GM12801 (cell line): ENCODE measurements around the gene RARG.

ENCODE experiments used
- TF ChIP-seq, protein P1 (sequence below): IDR thresholded peaks from one replicate; pipeline ENCODE4 v1.5.1; 2011; ENCODE audit warnings: control low read depth; ENCODE audit not compliant: insufficient read length; ENCODE audit errors: extremely low read depth

RARG gene

DNA sequence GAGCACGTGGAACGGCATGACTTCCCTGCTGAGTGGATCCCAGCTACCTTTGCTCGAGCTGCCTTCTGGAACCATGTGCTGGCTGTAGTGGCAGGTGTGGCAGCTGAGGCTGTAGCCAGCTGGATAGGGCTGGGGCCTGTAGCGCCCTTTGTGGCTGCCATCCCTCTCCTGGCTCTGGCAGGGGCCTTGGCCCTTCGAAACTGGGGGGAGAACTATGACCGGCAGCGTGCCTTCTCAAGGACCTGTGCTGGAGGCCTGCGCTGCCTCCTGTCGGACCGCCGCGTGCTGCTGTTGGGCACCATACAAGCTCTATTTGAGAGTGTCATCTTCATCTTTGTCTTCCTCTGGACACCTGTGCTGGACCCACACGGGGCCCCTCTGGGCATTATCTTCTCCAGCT lies 21.3 kb upstream of the RARG start:
- TF ChIP-seq, protein P1, sequence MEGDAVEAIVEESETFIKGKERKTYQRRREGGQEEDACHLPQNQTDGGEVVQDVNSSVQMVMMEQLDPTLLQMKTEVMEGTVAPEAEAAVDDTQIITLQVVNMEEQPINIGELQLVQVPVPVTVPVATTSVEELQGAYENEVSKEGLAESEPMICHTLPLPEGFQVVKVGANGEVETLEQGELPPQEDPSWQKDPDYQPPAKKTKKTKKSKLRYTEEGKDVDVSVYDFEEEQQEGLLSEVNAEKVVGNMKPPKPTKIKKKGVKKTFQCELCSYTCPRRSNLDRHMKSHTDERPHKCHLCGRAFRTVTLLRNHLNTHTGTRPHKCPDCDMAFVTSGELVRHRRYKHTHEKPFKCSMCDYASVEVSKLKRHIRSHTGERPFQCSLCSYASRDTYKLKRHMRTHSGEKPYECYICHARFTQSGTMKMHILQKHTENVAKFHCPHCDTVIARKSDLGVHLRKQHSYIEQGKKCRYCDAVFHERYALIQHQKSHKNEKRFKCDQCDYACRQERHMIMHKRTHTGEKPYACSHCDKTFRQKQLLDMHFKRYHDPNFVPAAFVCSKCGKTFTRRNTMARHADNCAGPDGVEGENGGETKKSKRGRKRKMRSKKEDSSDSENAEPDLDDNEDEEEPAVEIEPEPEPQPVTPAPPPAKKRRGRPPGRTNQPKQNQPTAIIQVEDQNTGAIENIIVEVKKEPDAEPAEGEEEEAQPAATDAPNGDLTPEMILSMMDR: no peak

DNA sequence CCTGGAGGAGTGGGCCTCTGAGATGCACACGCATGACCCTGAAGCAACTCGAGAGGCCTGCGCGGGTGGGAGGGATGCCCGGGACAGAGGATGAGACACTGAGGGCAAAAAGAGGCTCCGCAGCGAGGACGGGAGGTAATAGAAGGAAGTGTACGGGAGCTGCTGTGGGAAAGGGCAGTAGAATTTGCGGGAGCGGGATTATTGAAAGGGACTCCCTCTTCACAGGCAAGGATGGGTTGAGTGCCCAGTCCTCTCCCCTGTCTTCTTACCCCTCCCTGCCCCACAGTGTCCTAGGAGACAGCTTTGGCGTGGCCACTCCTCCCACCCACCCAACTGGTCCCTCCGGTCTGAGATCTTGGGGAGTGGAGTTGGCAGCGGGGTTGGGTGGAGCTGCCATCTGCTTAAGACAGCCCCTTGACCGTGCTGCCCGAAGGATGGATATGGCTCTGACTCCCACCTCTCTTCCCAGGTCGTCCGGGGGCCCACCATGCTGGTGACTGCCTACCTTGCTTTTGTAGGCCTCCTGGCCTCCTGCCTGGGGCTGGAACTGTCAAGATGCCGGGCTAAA lies 20.4 kb upstream of the RARG start:
- TF ChIP-seq, protein P1: no peak

DNA sequence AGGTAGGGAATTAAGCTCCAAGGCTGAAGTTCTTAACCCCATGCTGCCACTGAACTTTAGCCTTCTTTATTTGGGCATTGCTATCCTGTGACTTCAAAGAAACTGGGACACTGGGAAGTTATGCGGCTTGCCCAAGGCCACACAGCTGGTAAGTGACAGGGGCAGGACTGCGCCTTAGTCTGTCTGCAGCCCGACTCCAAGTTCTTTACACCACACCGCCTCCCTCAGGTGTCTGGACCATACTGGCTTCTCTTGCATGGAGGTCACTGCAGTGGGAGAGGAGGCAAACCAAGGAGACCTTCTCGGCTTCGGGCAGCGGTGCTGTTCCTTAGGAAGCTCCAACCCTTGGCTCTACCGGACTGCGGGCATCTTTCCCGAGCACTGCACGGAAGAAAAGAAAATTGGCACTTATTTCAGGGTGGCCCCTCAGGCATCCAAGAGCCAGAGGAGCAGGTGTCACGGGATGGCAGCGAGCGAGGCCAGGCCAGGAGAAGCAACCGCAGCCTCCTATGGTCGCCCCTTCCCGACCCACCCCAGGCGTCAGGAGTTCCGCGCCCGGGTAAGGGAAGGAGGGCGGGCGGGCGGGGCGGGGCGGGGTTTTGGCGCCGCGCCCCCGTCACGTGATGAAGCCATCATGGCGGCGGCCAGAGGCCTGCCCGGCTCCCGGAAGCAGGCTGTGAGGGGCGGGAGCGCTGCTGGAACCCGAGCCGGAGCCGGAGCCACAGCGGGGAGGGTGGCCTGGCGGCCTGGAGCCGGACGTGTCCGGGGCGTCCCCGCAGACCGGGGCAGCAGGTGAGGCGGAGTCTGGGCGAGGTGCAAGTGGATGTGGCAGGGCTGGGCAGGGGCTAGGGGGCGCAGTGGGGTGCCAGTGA lies 19.7 kb upstream of the RARG start:
- TF ChIP-seq, protein P1: no peak

DNA sequence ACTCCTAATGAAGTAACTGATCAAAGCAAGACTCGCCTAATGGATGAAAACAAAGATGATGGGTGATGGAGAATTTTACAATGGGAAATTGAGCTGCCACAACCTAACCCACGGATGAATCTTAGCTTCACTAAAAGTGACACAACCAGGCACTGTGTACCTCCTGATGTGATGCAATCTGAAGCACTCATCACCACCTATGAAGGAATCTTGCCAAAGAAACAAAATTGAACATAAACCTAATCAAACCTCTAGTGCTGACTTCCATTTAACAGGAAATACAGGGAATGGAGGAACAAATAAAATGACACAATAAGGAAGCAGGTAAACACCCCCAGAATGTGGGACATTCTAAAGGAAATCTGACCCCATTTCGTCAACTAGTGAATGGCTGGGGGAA lies 13.3 kb upstream of the RARG start:
- TF ChIP-seq, protein P1: no peak

DNA sequence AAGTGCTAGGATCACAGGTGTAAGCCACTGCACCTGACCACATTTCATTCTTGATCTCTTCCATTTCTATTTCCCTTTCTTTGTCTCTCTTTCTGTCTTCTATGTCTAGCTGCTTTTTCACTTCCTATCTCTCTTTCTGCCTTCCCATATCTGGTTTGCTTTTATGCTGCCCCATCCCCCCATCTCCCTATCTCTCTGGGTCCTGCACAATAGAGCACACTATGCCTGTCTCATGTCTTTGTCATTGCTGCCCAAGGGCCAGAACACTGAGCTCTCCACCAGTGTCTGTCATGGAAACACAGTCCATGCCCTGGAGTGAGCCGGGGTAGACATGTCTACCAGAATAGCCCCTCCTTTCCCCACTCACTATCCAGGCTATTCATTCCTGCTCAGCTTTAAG lies 12.3 kb upstream of the RARG start:
- TF ChIP-seq, protein P1: no peak

DNA sequence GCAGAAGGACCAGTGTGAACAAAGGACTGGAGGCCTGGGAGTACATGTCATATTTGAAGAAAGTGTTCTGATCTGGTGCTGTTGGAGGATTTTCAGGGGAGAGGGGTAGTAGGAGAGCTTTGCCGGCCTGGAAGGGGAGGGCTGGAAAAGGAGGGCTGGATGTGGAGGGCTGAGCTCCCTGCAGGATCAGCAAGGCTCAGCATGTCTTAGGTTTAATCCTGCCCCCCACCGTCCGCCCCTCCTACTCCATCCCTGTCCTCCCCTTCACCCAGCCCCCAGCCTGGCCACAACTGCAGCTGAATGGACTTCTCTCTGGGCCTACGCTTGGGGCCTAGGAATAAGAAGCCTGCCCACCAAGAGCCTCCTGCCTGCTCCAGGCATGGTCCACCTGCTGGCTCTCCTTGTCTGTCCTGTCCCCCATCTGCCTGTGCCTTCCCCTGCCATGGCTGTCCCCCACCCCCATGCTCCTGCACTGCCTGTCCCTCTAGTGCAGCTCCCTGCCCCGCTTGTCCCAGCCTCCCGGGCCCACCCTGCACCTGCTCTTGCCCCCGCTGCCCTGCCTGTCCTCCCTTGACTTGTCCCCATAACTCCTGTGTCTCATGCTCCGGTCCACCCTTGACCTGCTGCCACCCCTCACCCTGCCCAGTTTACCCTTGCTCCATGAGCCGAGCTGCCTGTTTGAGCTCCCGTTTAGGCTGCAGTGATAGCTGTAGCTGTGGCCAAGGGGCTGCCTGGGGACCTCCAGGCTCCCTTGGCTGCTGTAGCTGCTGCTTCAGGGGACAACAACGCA lies 9.8 kb upstream of the RARG start:
- TF ChIP-seq, protein P1: no peak

DNA sequence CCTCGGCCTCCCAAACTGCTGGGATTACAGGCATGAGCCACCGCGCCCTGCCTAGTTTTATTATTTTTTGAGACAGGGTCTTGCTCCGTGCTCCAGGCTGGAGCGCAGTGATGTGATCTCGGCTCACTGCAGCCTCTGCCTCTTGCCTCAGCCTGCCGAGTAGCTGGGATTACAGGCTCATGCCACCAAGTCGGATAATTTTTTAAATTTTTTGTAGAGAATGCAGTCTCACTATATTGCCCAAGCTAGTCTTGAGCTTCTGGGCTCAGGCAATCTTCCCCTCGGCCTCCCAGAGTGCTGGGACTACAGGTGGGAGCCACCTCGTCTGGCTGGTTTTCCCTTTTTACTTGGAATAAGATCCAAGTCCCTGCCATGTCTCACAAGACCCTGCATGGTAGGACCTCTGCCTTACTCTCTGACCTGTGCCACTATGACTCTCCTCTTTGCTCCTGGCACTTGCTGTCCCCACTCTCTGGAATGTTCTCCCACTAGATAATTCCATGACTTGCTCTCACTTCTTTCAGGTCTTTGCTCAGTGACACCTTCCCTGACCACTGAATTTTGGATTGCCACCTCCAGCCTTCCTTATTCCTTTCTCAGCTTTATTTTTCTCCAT lies 7.7 kb upstream of the RARG start:
- TF ChIP-seq, protein P1: no peak
